ENCODE data around the gene MATN3. TPM values are rescaled to one million over a fixed set of nuclear protein-coding genes. Genes with fewer than 3 reads are reported as not detected.
A peak's percentile ranks its signal among the peaks of the same experiment; 100 is the strongest.

MATN3 gene
- total and polyA plus RNA-seq, 2 experiments from 2014 or later: 2.3 to 6.8 TPM

- Histone ChIP-seq H4K20me1 (ENCODE audit: insufficient read depth, poor library complexity, severe bottlenecking) (no peaks in the 10 kb centered on the region), H3K79me2 (no peaks in the 10 kb centered on the region), H3K27ac (no peak overlapping the region), H3K27me3 (no peaks in the 10 kb centered on the region), H3K4me2 (no peak overlapping the region), H3K4me3 (no peak overlapping the region), H2AFZ (no peak overlapping the region), H3K36me3 (replicated peaks; ENCODE audit: insufficient read depth, low read depth) (no peaks in the 10 kb centered on the region), H3K9me2 (replicated peaks; ENCODE audit: insufficient read depth) (no peaks in the 10 kb centered on the region), H3K9me3 (ENCODE audit: low read depth) (no peaks in the 10 kb centered on the region), H3K4me1 (ENCODE audit: insufficient read depth) (no peaks in the 10 kb centered on the region)
- no peak for TF ChIP-seq CTCF (IDR thresholded peaks at IDR 0.05; ENCODE audit: poor library complexity)
- TF ChIP-seq EZH2phosphoT487 (IDR thresholded peaks at IDR 0.05; ENCODE audit: low read depth, severe bottlenecking, unreplicated experiment): no peak
- no peak for TF ChIP-seq EZH2 (IDR thresholded peaks at IDR 0.05; ENCODE audit: borderline replicate concordance)
- no peak for DNase-seq (ENCODE audit: low spot score)
- 94% methylated on average over 2 of the region's 2 CpGs for WGBS (ENCODE audit: low lambda C conversion rate, missing lambda C conversion rate)
Observed at GRCh38 chr2:20018601-20019152, 6.2 kb upstream of the MATN3 start.

GRCh38 chr2:20016346-20016745 is 3.9 kb upstream of the MATN3 start:
- no peaks in the 10 kb centered on the region for H3K9me3 ChIP-seq (ENCODE audit: low read depth)
- no peaks in the 10 kb centered on the region for H3K79me2 ChIP-seq
- no peaks in the 10 kb centered on the region for H4K20me1 ChIP-seq (ENCODE audit: insufficient read depth, poor library complexity, severe bottlenecking)
- H3K27me3 ChIP-seq: peaks cover 6% of the 10 kb centered on the region
- H3K36me3 ChIP-seq (replicated peaks; ENCODE audit: insufficient read depth, low read depth): no peaks in the 10 kb centered on the region
- peaks cover 7% of the 10 kb centered on the region for H3K4me1 ChIP-seq (ENCODE audit: insufficient read depth)
- no peak overlapping the region for H3K27ac ChIP-seq
- no peaks in the 10 kb centered on the region for H3K9me2 ChIP-seq (replicated peaks; ENCODE audit: insufficient read depth)
- H2AFZ ChIP-seq: no peak overlapping the region
- H3K4me3 ChIP-seq: no peak overlapping the region
- no peak overlapping the region for H3K4me2 ChIP-seq
- TF ChIP-seq EZH2 (IDR thresholded peaks at IDR 0.05; ENCODE audit: borderline replicate concordance) (no peak), CTCF (IDR thresholded peaks at IDR 0.05; ENCODE audit: poor library complexity) (no peak), EZH2phosphoT487 (IDR thresholded peaks at IDR 0.05; ENCODE audit: low read depth, severe bottlenecking, unreplicated experiment) (no peak)
- DNase-seq (ENCODE audit: low spot score): no peak

GRCh38 chr2:20015482-20016083 is 3.1 kb upstream of the MATN3 start:
- TF ChIP-seq CTCF (IDR thresholded peaks at IDR 0.05; ENCODE audit: poor library complexity) (peak; percentile 63), EZH2 (IDR thresholded peaks at IDR 0.05; ENCODE audit: borderline replicate concordance) (no peak)
- Histone ChIP-seq H4K20me1 (ENCODE audit: insufficient read depth, poor library complexity, severe bottlenecking) (no peaks in the 10 kb centered on the region), H3K4me2 (no peak overlapping the region), H3K79me2 (no peaks in the 10 kb centered on the region), H3K36me3 (replicated peaks; ENCODE audit: insufficient read depth, low read depth) (no peaks in the 10 kb centered on the region), H3K9me2 (replicated peaks; ENCODE audit: insufficient read depth) (no peaks in the 10 kb centered on the region), H3K27ac (no peak overlapping the region), H3K9me3 (ENCODE audit: low read depth) (no peaks in the 10 kb centered on the region), H3K4me1 (ENCODE audit: insufficient read depth) (peaks cover 7% of the 10 kb centered on the region), H2AFZ (no peak overlapping the region), H3K27me3 (peaks cover 12% of the 10 kb centered on the region), H3K4me3 (no peak overlapping the region)
- DNase-seq (ENCODE audit: low spot score): peak; percentile 68
- 12% methylated on average over 2 of the region's 2 CpGs for WGBS (ENCODE audit: low lambda C conversion rate, missing lambda C conversion rate)

Data from hepatocyte (in vitro differentiated cells).